ENCODE data around the gene KNDC1.
"Not testable (repeated sequence)": the region's sequence is repeated elsewhere in the genome, so short reads cannot be mapped to it uniquely, and the experiment has no call there.

Gene KNDC1

GRCh38 chr10:133173860-133174640 lies 14.0 kb downstream of the KNDC1 start:
- Mint-ChIP-seq H3K9me3 (peaks cover 25% of the 10 kb centered on the region), H3K27me3 (peaks cover 37% of the 10 kb centered on the region), H3K4me3 (no peak overlapping the region), H3K36me3 (no peaks in the 10 kb centered on the region), H3K27ac (no peak overlapping the region), H3K4me1 (no peaks in the 10 kb centered on the region)
- no peak for ATAC-seq

DNA sequence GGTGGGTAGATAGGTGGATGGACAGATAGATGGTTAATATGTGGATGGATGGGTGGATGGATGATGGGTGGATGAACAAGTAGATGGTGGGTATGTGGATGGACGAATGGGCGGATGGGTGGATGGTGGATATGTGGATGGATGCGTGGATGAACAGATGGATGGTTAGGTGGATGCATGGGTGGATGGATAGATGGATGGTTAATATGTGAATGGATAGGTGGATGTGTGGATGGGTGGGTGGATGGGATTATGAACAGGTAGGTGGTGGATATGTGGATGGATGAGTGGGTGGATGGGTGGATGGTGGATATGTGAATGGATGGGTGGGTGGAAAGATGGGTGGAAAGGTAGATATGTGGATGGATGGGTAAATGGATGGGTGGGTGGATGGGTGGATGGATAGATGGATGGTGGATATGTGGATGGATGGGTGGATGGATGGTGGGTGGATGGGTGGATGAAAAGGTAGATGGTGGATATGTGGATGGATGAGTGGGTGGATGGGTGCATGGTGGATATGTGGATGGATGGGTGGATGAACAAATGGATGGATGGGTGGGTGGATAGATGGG lies 14.8 kb downstream of the KNDC1 start:
- Mint-ChIP-seq H3K4me1 (no peaks in the 10 kb centered on the region), H3K4me3 (no peak overlapping the region), H3K27me3 (peaks cover 37% of the 10 kb centered on the region), H3K36me3 (no peaks in the 10 kb centered on the region), H3K27ac (no peak overlapping the region), H3K9me3 (peaks cover 25% of the 10 kb centered on the region)
- no peak for ATAC-seq

GRCh38 chr10:133175624-133176023 lies 15.6 kb downstream of the KNDC1 start:
- not testable (repeated sequence) for ATAC-seq, H3K36me3 Mint-ChIP-seq, H3K4me3 Mint-ChIP-seq, H3K4me1 Mint-ChIP-seq, H3K27ac Mint-ChIP-seq
- peaks cover 45% of the 10 kb centered on the region for H3K27me3 Mint-ChIP-seq
- peaks cover 25% of the 10 kb centered on the region for H3K9me3 Mint-ChIP-seq

DNA sequence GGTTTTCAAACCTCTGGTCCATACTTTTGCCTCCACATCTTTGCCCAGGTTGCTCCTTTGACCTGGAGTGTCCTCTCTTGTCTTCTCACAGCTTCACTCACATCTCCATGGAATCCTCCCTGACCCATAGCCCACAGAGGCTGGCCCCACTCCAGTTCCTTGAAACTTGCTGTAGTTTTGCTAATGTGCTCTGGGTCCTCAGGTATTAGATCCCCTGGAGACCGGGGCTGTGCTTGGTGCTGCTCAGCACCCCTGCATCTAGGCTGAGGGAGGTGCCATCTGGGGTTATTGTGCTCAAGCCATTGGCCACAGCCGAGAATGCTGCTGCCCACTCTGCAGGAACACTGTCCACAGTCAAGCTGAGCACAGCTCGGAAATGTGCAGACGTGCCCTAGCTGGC lies 16.5 kb downstream of the KNDC1 start:
- Mint-ChIP-seq H3K9me3 (peaks cover 25% of the 10 kb centered on the region), H3K27ac (no peak overlapping the region), H3K27me3 (peaks cover 54% of the 10 kb centered on the region), H3K4me3 (no peak overlapping the region), H3K36me3 (no peaks in the 10 kb centered on the region), H3K4me1 (no peaks in the 10 kb centered on the region)
- no peak for ATAC-seq

DNA sequence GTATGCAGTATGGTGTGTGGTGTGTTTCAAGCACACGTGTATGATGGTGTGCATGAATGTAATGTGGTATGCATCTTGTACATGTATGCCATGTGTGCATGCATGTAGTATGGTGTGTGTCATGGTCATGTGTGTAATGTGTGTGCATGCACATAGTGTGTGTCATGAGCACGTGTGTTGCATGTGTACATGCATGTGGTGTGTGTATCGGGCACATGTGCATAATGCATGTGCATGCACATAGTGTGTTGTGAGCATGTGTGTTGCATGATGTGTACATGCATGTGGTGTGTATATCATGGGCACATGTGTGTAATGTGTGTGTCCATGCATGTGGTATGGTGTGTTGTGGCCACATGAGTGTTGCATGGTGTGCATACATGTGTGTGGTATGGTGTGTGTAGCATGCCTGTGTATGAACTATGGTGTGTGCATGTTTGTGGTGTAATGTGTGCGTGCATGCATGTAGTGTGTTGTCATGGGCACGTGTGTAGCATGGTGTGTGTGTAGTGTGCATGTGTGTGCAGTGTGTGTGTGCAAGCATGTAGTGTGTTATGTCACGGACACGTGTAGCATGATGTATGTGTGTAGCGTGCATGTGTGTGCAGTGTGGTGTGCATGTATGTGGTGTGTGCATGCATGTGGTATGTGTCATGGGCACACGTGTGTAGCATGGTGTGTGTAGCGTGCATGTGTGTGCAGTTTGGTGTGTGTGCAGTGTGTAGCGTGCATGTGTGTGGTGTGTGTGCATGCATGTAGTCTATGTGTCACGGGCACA lies 17.6 kb downstream of the KNDC1 start:
- Mint-ChIP-seq H3K9me3 (peaks cover 25% of the 10 kb centered on the region), H3K4me3 (no peak overlapping the region), H3K27me3 (peaks cover 52% of the 10 kb centered on the region), H3K4me1 (no peaks in the 10 kb centered on the region), H3K27ac (no peak overlapping the region), H3K36me3 (no peaks in the 10 kb centered on the region)
- no peak for ATAC-seq

DNA sequence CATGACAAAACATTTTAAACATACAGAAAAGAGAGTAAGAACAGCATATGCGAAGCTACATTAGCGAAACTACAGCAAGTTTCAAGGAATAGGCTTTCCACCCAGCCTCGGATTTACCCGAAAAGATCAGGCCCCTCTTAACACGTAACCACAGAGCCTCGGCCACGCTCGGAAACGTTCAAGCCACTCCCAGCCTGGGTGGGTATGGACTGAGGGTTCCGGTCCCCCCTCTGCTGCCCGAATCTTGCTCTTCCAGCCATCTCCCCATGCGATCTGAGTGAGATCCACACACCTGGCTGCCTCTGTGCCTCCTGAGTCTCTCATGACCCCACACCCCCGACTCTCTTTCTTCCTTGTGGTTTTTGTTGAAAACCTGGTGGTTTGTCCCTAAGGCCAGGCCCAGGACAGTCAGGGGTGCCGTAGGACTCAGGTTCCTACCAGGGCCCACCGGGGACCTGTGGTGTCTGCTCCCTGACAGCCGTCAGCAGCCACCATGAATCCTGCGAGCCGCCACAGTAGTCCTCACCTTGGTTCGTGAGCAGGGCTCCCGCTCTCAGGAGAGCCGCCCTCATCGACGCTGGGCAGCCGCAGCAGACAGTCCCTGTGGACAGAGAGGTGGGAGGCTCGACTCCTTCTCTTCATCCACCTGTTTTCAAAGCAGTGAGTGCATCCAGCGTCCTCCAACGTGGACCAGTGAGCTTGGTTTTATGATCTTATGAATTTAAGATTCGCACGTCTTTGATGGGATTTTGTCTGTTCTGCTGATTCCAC lies 18.5 kb downstream of the KNDC1 start:
- H3K4me3 Mint-ChIP-seq = no peak overlapping the region
- ATAC-seq = no peak
- no peak overlapping the region for H3K27ac Mint-ChIP-seq
- peaks cover 42% of the 10 kb centered on the region for H3K27me3 Mint-ChIP-seq
- H3K9me3 Mint-ChIP-seq = peaks cover 25% of the 10 kb centered on the region
- H3K4me1 Mint-ChIP-seq = no peaks in the 10 kb centered on the region
- no peaks in the 10 kb centered on the region for H3K36me3 Mint-ChIP-seq

DNA sequence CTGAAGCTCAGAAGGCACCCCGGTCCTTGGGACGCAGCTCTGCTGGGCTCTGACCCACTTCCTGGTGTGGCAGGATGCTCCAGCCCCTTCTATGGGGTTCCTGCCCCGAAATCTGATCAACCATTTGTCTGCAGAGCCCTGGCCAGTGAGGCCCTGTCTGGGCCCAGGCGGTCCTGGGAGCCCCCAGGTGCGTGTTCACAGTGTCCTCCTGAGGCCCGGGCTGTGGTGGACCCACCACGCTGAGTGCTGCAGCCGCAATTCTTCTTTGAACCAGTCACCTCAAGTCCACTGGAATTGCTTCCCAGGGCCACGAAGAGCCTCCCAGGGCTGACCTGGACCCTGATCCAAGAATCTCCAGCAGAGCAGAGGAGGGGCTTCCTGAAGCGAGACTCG lies 19.1 kb downstream of the KNDC1 start:
- Mint-ChIP-seq H3K27me3 (peaks cover 37% of the 10 kb centered on the region), H3K4me3 (no peak overlapping the region), H3K36me3 (no peaks in the 10 kb centered on the region), H3K4me1 (no peaks in the 10 kb centered on the region), H3K9me3 (peaks cover 25% of the 10 kb centered on the region), H3K27ac (no peak overlapping the region)
- no peak for ATAC-seq

- ATAC-seq = no peak
- H3K4me3 Mint-ChIP-seq = no peak overlapping the region
- H3K36me3 Mint-ChIP-seq = no peaks in the 10 kb centered on the region
- no peaks in the 10 kb centered on the region for H3K4me1 Mint-ChIP-seq
- H3K9me3 Mint-ChIP-seq = peaks cover 22% of the 10 kb centered on the region
- H3K27ac Mint-ChIP-seq = no peak overlapping the region
- peaks cover 31% of the 10 kb centered on the region for H3K27me3 Mint-ChIP-seq
Measured at GRCh38 chr10:133179651-133180050, 19.6 kb downstream of the KNDC1 start.

GRCh38 chr10:133180192-133180964 lies 20.4 kb downstream of the KNDC1 start:
- no peaks in the 10 kb centered on the region for H3K4me1 Mint-ChIP-seq
- H3K27me3 Mint-ChIP-seq = peaks cover 25% of the 10 kb centered on the region
- H3K9me3 Mint-ChIP-seq = peaks cover 16% of the 10 kb centered on the region
- no peak overlapping the region for H3K27ac Mint-ChIP-seq
- ATAC-seq = no peak
- no peaks in the 10 kb centered on the region for H3K36me3 Mint-ChIP-seq
- H3K4me3 Mint-ChIP-seq = no peak overlapping the region

- no peaks in the 10 kb centered on the region for H3K36me3 Mint-ChIP-seq
- H3K4me3 Mint-ChIP-seq = no peak overlapping the region
- H3K4me1 Mint-ChIP-seq = no peaks in the 10 kb centered on the region
- peak; percentile 17 for ATAC-seq
- H3K27me3 Mint-ChIP-seq = peaks cover 25% of the 10 kb centered on the region
- peaks cover 10% of the 10 kb centered on the region for H3K9me3 Mint-ChIP-seq
- no peak overlapping the region for H3K27ac Mint-ChIP-seq
Measured at GRCh38 chr10:133180965-133181639, 21.1 kb downstream of the KNDC1 start.

DNA sequence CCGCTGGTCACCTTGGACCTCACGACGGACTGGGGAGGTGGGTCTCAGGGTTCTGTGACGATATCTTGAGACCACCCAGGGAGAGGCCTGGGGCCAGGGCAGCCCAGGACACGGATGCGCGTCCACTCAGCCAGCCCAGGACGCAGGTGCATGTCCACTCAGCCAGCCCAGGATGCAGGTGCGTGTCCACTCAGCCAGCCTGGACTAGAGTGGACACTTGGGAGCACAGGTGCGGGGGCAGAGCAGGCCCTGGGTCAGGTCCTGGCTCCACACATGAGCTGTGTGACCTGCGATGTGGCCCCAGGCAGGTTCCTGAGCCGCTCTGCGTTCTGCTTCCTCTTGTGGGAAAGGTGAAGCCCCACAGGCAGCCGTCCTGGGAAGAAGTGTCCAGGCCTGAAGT lies 22.2 kb downstream of the KNDC1 start:
- ATAC-seq = no peak
- no peaks in the 10 kb centered on the region for H3K36me3 Mint-ChIP-seq
- H3K27ac Mint-ChIP-seq = no peak overlapping the region

DNA sequence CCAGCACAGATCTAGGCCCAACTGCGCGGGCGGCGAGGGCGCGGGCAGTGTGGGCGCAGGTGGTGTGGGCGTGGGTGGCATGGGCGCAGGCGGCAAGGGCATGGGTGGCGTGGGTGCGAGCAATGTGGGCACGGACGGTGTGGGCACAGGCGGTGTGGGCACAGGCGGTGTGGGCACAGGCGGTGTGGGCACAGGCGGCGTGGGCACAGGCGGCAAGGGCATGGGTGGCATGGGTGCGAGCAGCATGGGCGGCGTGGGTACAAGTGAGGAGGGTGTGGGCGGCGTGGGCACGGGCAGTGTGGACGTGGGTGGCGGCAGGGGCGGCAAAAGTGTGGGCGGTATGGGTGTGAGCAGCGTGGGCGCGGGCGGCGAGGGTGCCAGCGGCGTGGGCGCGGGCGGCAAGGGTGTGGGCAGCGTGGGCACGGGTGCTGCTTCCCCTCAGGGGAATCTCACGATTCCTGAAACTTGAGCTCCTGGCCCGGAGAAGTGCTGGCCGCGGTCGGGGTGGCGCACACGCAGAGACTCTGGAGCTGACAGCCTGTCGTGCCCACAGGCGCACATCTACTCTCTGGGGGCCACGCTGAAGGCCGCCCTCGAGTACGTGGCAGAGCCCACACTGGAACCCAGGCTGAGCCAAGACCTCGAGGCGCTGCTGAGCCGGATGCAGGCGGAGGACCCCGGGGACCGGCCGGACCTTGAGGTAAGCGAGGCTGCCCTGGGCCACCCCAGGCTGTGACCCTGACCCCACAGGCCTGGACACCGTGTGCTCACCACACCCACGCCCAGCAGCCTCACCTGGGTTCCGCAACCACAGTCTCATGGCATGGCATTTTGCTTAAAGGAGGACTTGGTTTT lies 23.0 kb downstream of the KNDC1 start:
- Mint-ChIP-seq H3K4me3 (no peak overlapping the region), H3K36me3 (no peaks in the 10 kb centered on the region), H3K4me1 (no peaks in the 10 kb centered on the region), H3K9me3 (no peaks in the 10 kb centered on the region), H3K27me3 (peaks cover 25% of the 10 kb centered on the region), H3K27ac (no peak overlapping the region)
- peak; percentile 69 for ATAC-seq

More for the DNA sequence above, 22.2 kb downstream of the KNDC1 start:
- Mint-ChIP-seq H3K27me3 (peaks cover 25% of the 10 kb centered on the region), H3K4me1 (no peaks in the 10 kb centered on the region), H3K9me3 (peaks cover 7% of the 10 kb centered on the region), H3K4me3 (no peak overlapping the region)

DNA sequence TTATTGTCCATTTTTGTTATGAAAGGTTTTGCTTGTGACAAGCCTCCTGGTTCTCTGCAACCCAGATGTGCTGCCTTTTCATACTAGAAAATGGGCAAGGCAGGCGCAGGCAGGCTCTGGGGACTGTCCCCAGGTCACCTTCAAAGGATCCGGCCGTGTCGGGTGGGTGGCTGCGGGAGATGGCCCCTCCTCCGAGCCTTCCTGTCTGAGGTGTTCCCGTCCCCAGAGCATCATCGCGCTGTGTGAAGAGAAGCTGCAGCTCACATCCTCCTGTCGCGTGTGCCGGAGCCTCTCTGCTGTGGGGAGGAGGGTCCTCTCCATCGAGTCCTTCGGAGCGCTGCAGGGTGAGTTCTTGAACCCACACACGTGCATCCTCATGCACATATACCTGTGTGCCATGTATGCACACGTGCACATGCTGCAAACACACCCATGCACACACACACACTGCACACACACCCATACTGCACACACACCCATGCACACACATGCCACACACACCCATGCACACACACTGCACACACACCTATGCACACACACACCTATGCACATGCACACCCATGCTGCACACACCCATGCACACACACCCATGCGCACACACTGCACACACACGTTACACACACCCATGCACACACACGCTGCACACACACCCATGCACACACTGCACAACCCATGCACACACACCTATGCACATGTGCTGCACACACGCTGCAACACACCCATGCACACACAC lies 23.8 kb downstream of the KNDC1 start:
- no peak overlapping the region for H3K27ac Mint-ChIP-seq
- no peak overlapping the region for H3K4me3 Mint-ChIP-seq
- H3K4me1 Mint-ChIP-seq = no peaks in the 10 kb centered on the region
- no peaks in the 10 kb centered on the region for H3K36me3 Mint-ChIP-seq
- H3K9me3 Mint-ChIP-seq = no peaks in the 10 kb centered on the region
- H3K27me3 Mint-ChIP-seq = peaks cover 25% of the 10 kb centered on the region
- no peak for ATAC-seq
